BLaER1 (cell line): ENCODE results near the gene GRIA1.

Source experiments
- H3K27ac ChIP-seq: shearing (Covaris generic); formaldehyde crosslinking; 2 replicates; pipeline ENCODE4 v1.8.1; 2022
- H3K27me3 ChIP-seq: shearing (Covaris generic); formaldehyde crosslinking; 2 replicates; pipeline ENCODE4 v1.8.1; 2022
- H3K36me3 ChIP-seq: shearing (Covaris generic); formaldehyde crosslinking; 2 replicates; pipeline ENCODE4 v1.8.1; 2022
- H3K4me1 ChIP-seq: shearing (Covaris generic); formaldehyde crosslinking; 2 replicates; pipeline ENCODE4 v1.8.1; 2022
- H3K4me2 ChIP-seq: shearing (Covaris generic); formaldehyde crosslinking; 2 replicates; pipeline ENCODE4 v1.8.1; 2022
- H3K4me3 ChIP-seq: shearing (Covaris generic); formaldehyde crosslinking; 2 replicates; pipeline ENCODE4 v1.8.1; 2022
- H3K9ac ChIP-seq: shearing (Covaris generic); formaldehyde crosslinking; 2 replicates; pipeline ENCODE4 v1.8.1; 2022
- H3K9me3 ChIP-seq: shearing (Covaris generic); formaldehyde crosslinking; 2 replicates; pipeline ENCODE4 v1.8.1; 2022
- H4K20me1 ChIP-seq: shearing (Covaris generic); formaldehyde crosslinking; 2 replicates; pipeline ENCODE4 v1.8.1; 2022
- Cebpa-rat ChIP-seq: shearing (Covaris generic); IDR thresholded peaks from 2 replicates; pipeline ENCODE4 v1.8.1; 2022

Gene GRIA1

DNA sequence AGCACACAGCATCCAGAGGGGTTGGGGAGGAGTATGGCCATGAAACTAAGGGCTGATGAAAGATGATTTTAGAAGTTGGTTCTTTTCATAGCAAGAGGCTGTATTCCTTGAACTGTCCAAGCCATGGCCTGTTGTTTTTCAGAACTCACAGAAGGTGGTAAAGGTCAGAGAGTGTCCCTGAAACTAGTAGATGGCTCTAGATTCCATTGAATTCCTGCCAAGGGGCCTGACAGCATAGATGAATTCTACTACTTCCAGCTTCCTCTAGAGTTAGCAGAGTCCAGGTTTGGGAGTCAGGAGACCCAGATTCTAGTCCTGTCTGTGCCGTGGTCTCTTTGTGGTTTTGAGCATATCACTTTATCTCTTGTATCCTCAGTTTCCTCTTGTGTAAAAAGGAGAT, 101.6 kb downstream of the GRIA1 start:
- Histone ChIP-seq H3K4me3 (no peak overlapping the region), H3K4me1 (peaks cover 18% of the 10 kb centered on the region), H3K4me2 (no peak overlapping the region), H3K36me3 (no peaks in the 10 kb centered on the region), H3K9ac (no peak overlapping the region), H3K27ac (no peak overlapping the region), H3K27me3 (no peaks in the 10 kb centered on the region), H4K20me1 (no peaks in the 10 kb centered on the region), H3K9me3 (peaks cover 4% of the 10 kb centered on the region; the same call in 1 of the 2 replicates)
- no peak for TF ChIP-seq Cebpa-rat

DNA sequence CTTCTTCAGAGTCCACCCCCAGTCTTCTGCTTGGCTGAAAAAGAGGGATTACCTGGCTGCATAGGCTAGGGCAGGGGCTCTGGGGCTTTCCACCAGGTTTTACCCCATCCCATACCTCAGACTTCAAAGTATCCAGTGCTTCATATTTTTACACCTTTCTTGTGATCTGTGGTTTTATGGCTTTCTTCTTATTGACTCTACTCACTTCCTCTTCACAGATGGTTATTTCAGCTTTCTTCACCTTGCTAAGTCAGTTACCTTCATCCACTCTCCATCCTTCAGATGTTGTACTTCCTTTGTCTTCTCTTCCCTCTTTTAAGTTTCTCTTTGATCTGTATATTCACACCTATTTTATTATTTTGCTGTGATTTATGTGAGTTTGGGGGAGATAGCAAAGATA, 104.3 kb downstream of the GRIA1 start:
- peaks cover 45% of the 10 kb centered on the region for H3K4me1 ChIP-seq

DNA sequence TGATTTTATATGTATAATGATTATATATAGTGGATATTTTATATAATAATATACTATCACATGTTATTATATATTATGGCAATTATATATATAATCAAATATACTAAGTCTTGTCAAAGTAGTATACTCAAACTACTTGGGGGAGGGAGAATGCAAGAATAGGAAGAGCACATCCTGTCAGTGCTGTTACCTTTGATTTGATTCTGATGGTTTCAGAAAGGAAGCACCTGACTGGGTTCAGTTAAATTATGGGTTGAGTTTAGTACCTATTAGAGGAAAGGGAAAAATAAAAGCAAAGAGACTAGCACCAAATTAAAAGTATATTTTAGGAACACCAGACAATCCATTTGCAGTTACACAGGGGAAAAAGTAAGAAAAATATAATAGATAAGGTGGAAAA, 107.6 kb downstream of the GRIA1 start:
- Histone ChIP-seq H3K4me2 (peak overlapping the region; percentile 78), H3K4me3 (no peak overlapping the region), H3K9me3 (0 out of 2 replicates have a peak, but pooled peaks cover 5% of the 10 kb centered on the region), H3K36me3 (no peaks in the 10 kb centered on the region), H3K4me1 (peaks cover 62% of the 10 kb centered on the region), H3K9ac (no peak overlapping the region), H3K27ac (peak overlapping the region; percentile 79), H3K27me3 (no peaks in the 10 kb centered on the region), H4K20me1 (no peaks in the 10 kb centered on the region)
- TF ChIP-seq Cebpa-rat, result no peak

More for the DNA sequence above, 104.3 kb downstream of the GRIA1 start:
- no peak overlapping the region for H3K4me2 ChIP-seq
- no peaks in the 10 kb centered on the region for H4K20me1 ChIP-seq
- H3K9ac ChIP-seq, result no peak overlapping the region
- H3K27me3 ChIP-seq, result no peaks in the 10 kb centered on the region
- H3K36me3 ChIP-seq, result no peaks in the 10 kb centered on the region
- H3K4me3 ChIP-seq, result no peak overlapping the region
- H3K27ac ChIP-seq, result no peak overlapping the region
- TF ChIP-seq Cebpa-rat, result no peak
- peaks cover 6% of the 10 kb centered on the region; the same call in 1 of the 2 replicates for H3K9me3 ChIP-seq

DNA sequence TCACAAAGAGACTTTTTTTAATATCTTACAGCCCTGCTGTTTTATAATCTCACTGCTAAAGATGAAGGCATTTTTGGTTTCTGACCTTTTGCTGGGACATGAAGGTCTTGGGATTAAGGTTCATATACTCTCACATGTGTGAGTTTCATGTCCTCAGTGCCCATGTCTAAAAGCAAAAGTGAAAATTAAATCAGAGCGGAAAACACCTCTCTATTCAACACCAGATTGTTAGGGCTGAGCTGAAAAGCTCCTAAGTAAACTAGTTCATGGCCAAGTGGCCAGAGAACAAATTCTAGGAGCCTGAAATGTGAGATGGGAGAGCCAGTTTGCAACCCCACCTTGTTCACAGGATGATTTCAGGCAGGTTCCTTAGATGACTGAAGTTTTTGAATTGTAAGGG, 110.9 kb downstream of the GRIA1 start:
- Histone ChIP-seq H3K9ac (no peak overlapping the region), H3K4me3 (no peak overlapping the region), H3K27ac (no peak overlapping the region), H3K27me3 (no peaks in the 10 kb centered on the region), H4K20me1 (no peaks in the 10 kb centered on the region), H3K9me3 (0 out of 2 replicates have a peak, but pooled peaks cover 5% of the 10 kb centered on the region), H3K4me1 (peaks cover 51% of the 10 kb centered on the region), H3K36me3 (no peaks in the 10 kb centered on the region), H3K4me2 (0 out of 2 replicates have a peak overlapping the region, but pooled peaks have one; percentile 5)
- no peak for TF ChIP-seq Cebpa-rat

DNA sequence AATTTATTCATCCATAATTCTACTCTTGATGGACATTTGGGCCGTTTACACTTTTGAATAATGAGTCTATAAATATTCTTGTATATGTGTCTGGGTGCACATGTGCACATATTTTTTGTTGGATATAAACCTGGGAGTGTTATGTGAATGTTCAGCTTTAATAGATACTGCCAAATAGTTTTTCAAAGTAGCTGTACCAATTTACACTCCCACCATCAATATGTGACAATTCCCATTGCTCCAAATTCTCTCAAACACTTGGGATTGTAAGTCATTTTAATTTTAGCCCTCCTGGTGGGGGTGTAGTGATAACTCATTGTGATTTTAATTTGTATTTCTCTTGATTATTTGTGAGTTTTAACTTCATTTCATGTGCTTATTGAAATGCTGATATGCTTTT, 114.9 kb downstream of the GRIA1 start:
- no peak for TF ChIP-seq Cebpa-rat
- no peaks in the 10 kb centered on the region for H3K27me3 ChIP-seq
- H3K9me3 ChIP-seq, result no peaks in the 10 kb centered on the region
- H3K4me2 ChIP-seq, result no peak overlapping the region
- H3K36me3 ChIP-seq, result no peaks in the 10 kb centered on the region
- no peak overlapping the region for H3K9ac ChIP-seq
- H3K27ac ChIP-seq, result no peak overlapping the region
- no peaks in the 10 kb centered on the region for H4K20me1 ChIP-seq
- peaks cover 13% of the 10 kb centered on the region for H3K4me1 ChIP-seq
- no peak overlapping the region for H3K4me3 ChIP-seq

DNA sequence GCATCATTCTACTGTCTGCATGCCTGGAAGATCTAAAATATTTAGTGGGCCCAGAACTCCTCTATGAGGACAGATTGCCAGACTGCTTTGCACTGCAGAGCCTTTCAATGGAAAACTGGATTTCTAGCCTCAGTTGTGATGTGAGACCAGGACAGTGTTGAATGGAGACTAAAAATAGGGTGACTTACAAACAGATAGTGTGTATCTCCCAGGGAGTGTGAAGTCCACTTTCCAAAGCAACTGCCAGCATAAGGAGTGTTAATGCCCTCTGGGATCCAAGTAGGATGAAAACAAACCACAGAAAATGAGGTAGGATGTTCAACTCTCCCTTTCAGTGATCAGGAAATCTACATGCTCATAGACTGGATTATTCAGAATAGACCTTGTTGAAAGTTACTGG, 119.5 kb downstream of the GRIA1 start:
- no peak for TF ChIP-seq Cebpa-rat
- no peaks in the 10 kb centered on the region for H3K9me3 ChIP-seq
- H4K20me1 ChIP-seq, result no peaks in the 10 kb centered on the region
- no peaks in the 10 kb centered on the region for H3K27me3 ChIP-seq
- H3K9ac ChIP-seq, result no peak overlapping the region
- H3K4me3 ChIP-seq, result no peak overlapping the region
- H3K36me3 ChIP-seq, result no peaks in the 10 kb centered on the region
- 0 out of 2 replicates have a peak, but pooled peaks cover 9% of the 10 kb centered on the region for H3K4me1 ChIP-seq
- no peak overlapping the region for H3K4me2 ChIP-seq
- no peak overlapping the region for H3K27ac ChIP-seq

DNA sequence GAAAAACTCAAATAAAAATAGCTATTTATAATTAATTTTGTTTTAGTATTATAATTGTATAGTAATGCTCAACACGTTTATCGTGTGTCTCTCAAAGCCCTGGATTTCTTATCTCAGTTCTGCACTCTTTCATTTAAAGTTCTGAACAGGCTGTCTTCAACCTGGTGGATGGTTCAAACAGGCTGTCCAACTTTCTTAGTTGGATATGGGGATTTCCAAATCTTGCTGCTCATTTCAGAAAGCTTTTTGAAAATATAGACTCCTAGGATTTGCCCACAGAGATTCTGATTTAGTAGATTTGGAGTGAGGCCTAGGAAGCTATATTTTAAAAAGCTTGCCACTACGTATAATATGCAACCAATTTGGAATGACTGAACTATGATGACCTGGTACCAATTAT, 120.3 kb downstream of the GRIA1 start:
- H3K27me3 ChIP-seq, result no peaks in the 10 kb centered on the region
- no peak for TF ChIP-seq Cebpa-rat
- no peaks in the 10 kb centered on the region for H3K36me3 ChIP-seq
- H4K20me1 ChIP-seq, result no peaks in the 10 kb centered on the region
- H3K9ac ChIP-seq, result no peak overlapping the region
- H3K4me3 ChIP-seq, result no peak overlapping the region
- no peak overlapping the region for H3K4me2 ChIP-seq
- H3K9me3 ChIP-seq, result no peaks in the 10 kb centered on the region
- no peak overlapping the region for H3K27ac ChIP-seq
- H3K4me1 ChIP-seq, result 0 out of 2 replicates have a peak, but pooled peaks cover 9% of the 10 kb centered on the region

DNA sequence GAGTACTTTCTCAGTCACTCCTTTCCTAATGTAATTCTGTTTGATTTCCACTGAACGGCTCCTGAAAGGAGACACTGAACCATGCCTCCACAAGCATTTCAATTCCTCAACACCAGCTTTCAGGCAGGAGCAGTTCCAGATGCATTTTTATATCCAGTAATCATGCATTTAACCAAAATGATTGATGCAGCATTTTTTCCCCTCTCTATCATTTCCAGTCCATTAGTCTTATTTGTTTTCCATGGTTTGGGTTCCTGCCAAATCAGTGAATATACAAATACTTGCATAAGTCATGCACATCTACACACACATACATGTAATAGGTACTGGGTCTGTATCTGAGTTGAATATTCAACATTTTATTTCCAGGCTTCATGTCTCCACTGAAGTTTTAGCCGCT, 122.7 kb downstream of the GRIA1 start:
- no peak for TF ChIP-seq Cebpa-rat
- H3K4me2 ChIP-seq, result no peak overlapping the region
- H4K20me1 ChIP-seq, result no peaks in the 10 kb centered on the region
- H3K9me3 ChIP-seq, result no peaks in the 10 kb centered on the region
- H3K27ac ChIP-seq, result no peak overlapping the region
- H3K9ac ChIP-seq, result no peak overlapping the region
- H3K4me1 ChIP-seq, result 0 out of 2 replicates have a peak, but pooled peaks cover 9% of the 10 kb centered on the region
- no peaks in the 10 kb centered on the region for H3K27me3 ChIP-seq
- no peaks in the 10 kb centered on the region for H3K36me3 ChIP-seq
- no peak overlapping the region for H3K4me3 ChIP-seq

DNA sequence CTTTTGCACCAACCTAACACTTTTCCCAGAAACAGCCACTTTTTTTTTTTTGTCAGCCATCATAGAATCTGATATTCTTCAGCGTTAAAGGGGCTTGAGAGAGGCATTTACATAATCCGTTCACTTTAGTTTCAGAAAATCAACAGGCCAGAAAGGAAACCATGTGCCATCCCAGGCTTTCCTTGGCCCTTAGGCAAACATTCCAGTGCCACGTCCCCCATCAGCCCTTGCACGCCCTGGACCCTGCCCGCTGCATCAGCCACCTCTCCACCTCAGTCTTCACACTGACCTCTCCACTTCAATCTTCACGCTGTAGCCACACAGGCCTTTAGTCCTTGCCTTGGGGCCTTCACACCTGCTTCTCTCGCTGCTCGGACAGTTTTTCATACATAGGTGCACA, 123.2 kb downstream of the GRIA1 start:
- H4K20me1 ChIP-seq, result no peaks in the 10 kb centered on the region
- H3K4me2 ChIP-seq, result no peak overlapping the region
- H3K27me3 ChIP-seq, result no peaks in the 10 kb centered on the region
- H3K36me3 ChIP-seq, result no peaks in the 10 kb centered on the region
- no peak overlapping the region for H3K27ac ChIP-seq
- no peaks in the 10 kb centered on the region for H3K9me3 ChIP-seq
- TF ChIP-seq Cebpa-rat, result no peak
- H3K4me3 ChIP-seq, result no peak overlapping the region
- H3K4me1 ChIP-seq, result 0 out of 2 replicates have a peak, but pooled peaks cover 9% of the 10 kb centered on the region
- no peak overlapping the region for H3K9ac ChIP-seq

DNA sequence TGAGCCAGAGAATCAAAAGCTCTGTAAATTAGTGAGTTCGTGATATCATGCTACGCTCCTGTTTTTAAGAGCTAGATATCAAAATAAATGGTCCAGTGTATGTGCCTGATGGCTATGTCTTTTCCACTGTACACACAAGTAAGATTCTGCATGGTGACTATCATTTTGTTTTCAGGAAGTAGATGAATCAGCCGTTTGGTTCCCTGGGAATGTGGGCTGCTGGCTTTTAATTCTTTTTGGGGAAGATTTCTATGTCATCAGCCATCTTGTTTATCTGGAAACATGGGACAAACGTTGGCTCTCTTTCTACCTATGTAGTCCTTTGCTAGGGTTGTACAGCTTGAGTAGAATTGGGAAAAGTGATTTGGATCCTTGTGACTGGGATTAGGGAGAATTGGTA, 126.7 kb downstream of the GRIA1 start:
- no peak overlapping the region for H3K4me3 ChIP-seq

DNA sequence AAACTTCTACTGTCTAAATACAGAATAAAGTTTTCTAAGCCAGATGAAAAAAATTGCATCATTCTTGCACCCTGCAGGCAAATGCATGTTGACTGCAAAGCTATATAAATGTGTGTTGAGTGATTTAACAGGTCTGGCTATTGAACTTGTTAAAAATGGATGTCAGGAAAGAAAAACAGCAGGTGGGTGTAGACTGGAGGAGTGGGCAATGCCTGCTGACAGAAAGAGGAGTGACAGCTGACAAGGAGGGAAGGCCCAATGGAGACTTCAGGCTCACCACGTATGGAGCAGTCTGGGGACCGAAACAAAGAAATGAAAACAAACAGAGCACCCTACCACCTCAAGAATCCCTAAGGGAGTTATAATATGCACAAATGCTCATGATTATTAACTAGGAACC, 127.8 kb downstream of the GRIA1 start:
- Histone ChIP-seq H3K27me3 (no peaks in the 10 kb centered on the region), H3K27ac (no peak overlapping the region), H3K4me1 (no peaks in the 10 kb centered on the region), H4K20me1 (no peaks in the 10 kb centered on the region), H3K4me3 (no peak overlapping the region), H3K9me3 (no peaks in the 10 kb centered on the region), H3K4me2 (no peak overlapping the region), H3K9ac (no peak overlapping the region), H3K36me3 (no peaks in the 10 kb centered on the region)
- TF ChIP-seq Cebpa-rat, result no peak

More for the DNA sequence above, 126.7 kb downstream of the GRIA1 start:
- no peak overlapping the region for H3K27ac ChIP-seq
- H3K9ac ChIP-seq, result no peak overlapping the region
- no peaks in the 10 kb centered on the region for H3K9me3 ChIP-seq
- H3K27me3 ChIP-seq, result no peaks in the 10 kb centered on the region
- H4K20me1 ChIP-seq, result no peaks in the 10 kb centered on the region
- H3K4me2 ChIP-seq, result no peak overlapping the region
- H3K36me3 ChIP-seq, result no peaks in the 10 kb centered on the region
- no peak for TF ChIP-seq Cebpa-rat
- 0 out of 2 replicates have a peak, but pooled peaks cover 9% of the 10 kb centered on the region for H3K4me1 ChIP-seq
